DOHH2 (cell line): ENCODE results near the gene SCFD2.

Source experiments
- H3F3A ChIP-seq: fragments of 200-600 bp; sonication (generic), shearing (Covaris generic); 2 replicates; pipeline ENCODE4 v1.6.0; 2016; ENCODE audit warnings: antibody characterized with exemption, mild to moderate bottlenecking; ENCODE audit not compliant: control insufficient read depth, insufficient read depth
- H3K27ac ChIP-seq: fragments of 200-600 bp; sonication (generic); 2 replicates; pipeline ENCODE4 v1.5.1; 2014; ENCODE audit warnings: low read depth, mild to moderate bottlenecking, low read length, moderate library complexity
- H3K27me3 ChIP-seq: fragments of 200-600 bp; sonication (generic); 2 replicates; pipeline ENCODE4 v1.6.1; 2014; ENCODE audit warnings: mild to moderate bottlenecking, low read length, mixed read lengths; ENCODE audit not compliant: control insufficient read depth
- H3K36me3 ChIP-seq: fragments of 200-600 bp; sonication (generic); 2 replicates; pipeline ENCODE4 v1.6.1; 2014; ENCODE audit warnings: mild to moderate bottlenecking, low read length, moderate library complexity, mixed read lengths; ENCODE audit not compliant: control insufficient read depth
- H3K4me1 ChIP-seq: fragments of 200-600 bp; sonication (generic); 2 replicates; pipeline ENCODE4 v1.6.1; 2014; ENCODE audit warnings: mild to moderate bottlenecking, low read length, mixed read lengths; ENCODE audit not compliant: control insufficient read depth
- H3K4me2 ChIP-seq: fragments of 200-600 bp; sonication (generic); 2 replicates; pipeline ENCODE4 v1.6.0; 2014; ENCODE audit warnings: mild to moderate bottlenecking, low read length, moderate library complexity
- H3K4me3 ChIP-seq: fragments of 200-600 bp; sonication (generic); 2 replicates; pipeline ENCODE4 v1.5.1; 2014; ENCODE audit warnings: mild to moderate bottlenecking, low read length, mixed read lengths
- H3K79me2 ChIP-seq: fragments of 200-600 bp; sonication (generic); 2 replicates; pipeline ENCODE4 v1.6.1; 2014; ENCODE audit warnings: mild to moderate bottlenecking, low read length, mixed read lengths; ENCODE audit not compliant: control insufficient read depth
- H3K9me2 ChIP-seq: fragments of 200-600 bp; sonication (generic); replicated peaks from 2 replicates; pipeline ENCODE4 v1.6.1; 2014; ENCODE audit warnings: mild to moderate bottlenecking, low read length, mixed read lengths; ENCODE audit not compliant: control insufficient read depth
- H3K9me3 ChIP-seq: fragments of 200-600 bp; sonication (generic); 2 replicates; pipeline ENCODE4 v1.6.1; 2014; ENCODE audit warnings: antibody characterized with exemption, low read length, mixed read lengths; ENCODE audit not compliant: control insufficient read depth, insufficient read depth
- H4K20me1 ChIP-seq: fragments of 200-600 bp; sonication (generic); 2 replicates; pipeline ENCODE4 v1.6.0; 2014; ENCODE audit warnings: low read depth, mild to moderate bottlenecking, antibody characterized with exemption, low read length, moderate library complexity; ENCODE audit not compliant: control insufficient read depth, insufficient read depth
- EZH2phosphoT487 ChIP-seq: fragments of 200-600 bp; sonication (generic); IDR thresholded peaks from 2 replicates; pipeline ENCODE4 v1.6.1; 2017; ENCODE audit warnings: borderline replicate concordance, mild to moderate bottlenecking, antibody characterized with exemption, low read length, moderate library complexity, mixed read lengths
- TF ChIP-seq, protein P1 (sequence below): fragments of 200-600 bp; sonication (generic); IDR thresholded peaks from one replicate; pipeline ENCODE4 v1.5.1; 2014; ENCODE audit warnings: antibody characterized with exemption, mild to moderate bottlenecking, low read depth, low read length; ENCODE audit not compliant: poor library complexity, severe bottlenecking

The SCFD2 gene

DNA sequence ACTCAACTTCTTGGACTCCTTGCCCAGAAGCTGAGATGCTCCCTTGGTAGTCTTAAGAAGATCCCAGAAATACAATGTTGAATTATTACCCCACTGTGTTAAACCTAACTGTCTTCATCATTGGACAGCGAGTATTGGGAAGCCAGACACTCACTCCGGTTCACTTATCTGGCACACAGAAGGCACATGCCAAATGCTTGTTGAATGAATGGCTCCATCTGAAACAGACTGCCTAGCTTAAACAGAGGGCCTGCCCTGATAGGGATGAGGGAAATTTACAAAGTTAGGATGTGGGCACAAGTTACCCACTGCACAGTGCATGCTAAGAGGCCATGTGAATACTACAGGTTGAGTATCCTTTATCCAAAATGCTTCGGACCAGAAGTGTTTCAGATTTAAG lies 424.4 kb downstream of the SCFD2 start:
- no peaks in the 10 kb centered on the region for H3K9me3 ChIP-seq
- no peaks in the 10 kb centered on the region for H3F3A ChIP-seq

DNA sequence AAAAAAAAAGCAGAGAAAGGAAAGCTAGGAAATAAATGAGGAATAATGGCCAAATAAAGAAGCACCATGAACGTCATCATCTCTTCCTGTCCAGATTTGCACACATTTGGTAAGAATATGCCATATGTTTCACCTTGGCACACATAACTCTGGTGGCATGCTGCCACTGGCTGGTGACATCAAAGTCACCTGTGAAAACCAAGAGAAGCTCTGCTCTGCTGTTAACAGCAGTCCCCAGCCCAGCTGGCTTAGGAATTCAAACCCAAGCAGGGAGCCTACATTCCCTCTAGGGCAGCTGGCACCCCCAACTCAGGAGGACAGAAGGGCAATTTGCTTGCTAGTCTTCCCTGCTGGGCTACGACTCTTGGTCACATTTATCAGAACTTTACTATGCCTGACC lies 426.1 kb downstream of the SCFD2 start:
- Histone ChIP-seq H3K79me2 (no peaks in the 10 kb centered on the region), H3K27ac (no peak overlapping the region)
- no peak for TF ChIP-seq EZH2phosphoT487
- TF ChIP-seq, protein P1, sequence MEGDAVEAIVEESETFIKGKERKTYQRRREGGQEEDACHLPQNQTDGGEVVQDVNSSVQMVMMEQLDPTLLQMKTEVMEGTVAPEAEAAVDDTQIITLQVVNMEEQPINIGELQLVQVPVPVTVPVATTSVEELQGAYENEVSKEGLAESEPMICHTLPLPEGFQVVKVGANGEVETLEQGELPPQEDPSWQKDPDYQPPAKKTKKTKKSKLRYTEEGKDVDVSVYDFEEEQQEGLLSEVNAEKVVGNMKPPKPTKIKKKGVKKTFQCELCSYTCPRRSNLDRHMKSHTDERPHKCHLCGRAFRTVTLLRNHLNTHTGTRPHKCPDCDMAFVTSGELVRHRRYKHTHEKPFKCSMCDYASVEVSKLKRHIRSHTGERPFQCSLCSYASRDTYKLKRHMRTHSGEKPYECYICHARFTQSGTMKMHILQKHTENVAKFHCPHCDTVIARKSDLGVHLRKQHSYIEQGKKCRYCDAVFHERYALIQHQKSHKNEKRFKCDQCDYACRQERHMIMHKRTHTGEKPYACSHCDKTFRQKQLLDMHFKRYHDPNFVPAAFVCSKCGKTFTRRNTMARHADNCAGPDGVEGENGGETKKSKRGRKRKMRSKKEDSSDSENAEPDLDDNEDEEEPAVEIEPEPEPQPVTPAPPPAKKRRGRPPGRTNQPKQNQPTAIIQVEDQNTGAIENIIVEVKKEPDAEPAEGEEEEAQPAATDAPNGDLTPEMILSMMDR = no peak

More for the DNA sequence above, 424.4 kb downstream of the SCFD2 start:
- Histone ChIP-seq H3K4me2 (no peak overlapping the region), H4K20me1 (no peaks in the 10 kb centered on the region), H3K36me3 (no peaks in the 10 kb centered on the region), H3K9me2 (no peaks in the 10 kb centered on the region), H3K27ac (no peak overlapping the region), H3K4me1 (no peaks in the 10 kb centered on the region), H3K79me2 (no peaks in the 10 kb centered on the region), H3K27me3 (no peaks in the 10 kb centered on the region), H3K4me3 (no peak overlapping the region)
- TF ChIP-seq EZH2phosphoT487 = no peak
- TF ChIP-seq, protein P1 = no peak

DNA sequence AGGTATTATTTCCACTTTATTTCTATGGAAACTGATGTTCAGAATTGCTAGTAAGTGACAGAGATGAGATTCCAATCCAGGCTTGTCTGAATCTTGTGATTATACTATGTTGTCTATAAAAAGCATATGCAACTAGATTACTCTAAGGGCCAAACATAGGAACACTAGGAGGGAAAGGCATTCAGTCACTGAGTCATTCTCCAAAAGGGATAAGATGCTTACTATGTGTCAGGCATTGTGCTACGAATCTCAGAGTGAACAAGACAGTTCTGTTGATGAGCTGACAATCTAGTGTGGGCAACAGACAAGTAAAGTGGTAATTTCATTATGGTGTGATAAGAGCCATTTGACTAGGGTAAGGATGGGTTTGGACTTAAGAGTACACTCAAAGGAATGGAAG lies 426.5 kb downstream of the SCFD2 start:
- TF ChIP-seq, protein P1 = no peak
- no peak for TF ChIP-seq EZH2phosphoT487
- Histone ChIP-seq H3K4me3 (no peak overlapping the region), H4K20me1 (no peaks in the 10 kb centered on the region), H3K27me3 (no peaks in the 10 kb centered on the region), H3K4me2 (no peak overlapping the region), H3K27ac (no peak overlapping the region), H3K9me3 (no peaks in the 10 kb centered on the region), H3K79me2 (no peaks in the 10 kb centered on the region), H3F3A (no peaks in the 10 kb centered on the region), H3K4me1 (no peaks in the 10 kb centered on the region), H3K36me3 (no peaks in the 10 kb centered on the region), H3K9me2 (no peaks in the 10 kb centered on the region)

More for the DNA sequence above, 426.1 kb downstream of the SCFD2 start:
- H3K27me3 ChIP-seq = no peaks in the 10 kb centered on the region
- H3K4me3 ChIP-seq = no peak overlapping the region
- H3K9me2 ChIP-seq = no peaks in the 10 kb centered on the region
- no peak overlapping the region for H3K4me2 ChIP-seq
- H3K36me3 ChIP-seq = no peaks in the 10 kb centered on the region
- H3K4me1 ChIP-seq = no peaks in the 10 kb centered on the region
- H3K9me3 ChIP-seq = no peaks in the 10 kb centered on the region
- no peaks in the 10 kb centered on the region for H3F3A ChIP-seq
- no peaks in the 10 kb centered on the region for H4K20me1 ChIP-seq
